Calu3 (cell line): ENCODE results near the gene DICER1. TPM values are rescaled to one million over a fixed set of nuclear protein-coding genes. Genes with fewer than 3 reads are reported as not detected.

Experiments
- BruUV-seq: library from RNA; stranded (reverse); fragments of 400-500 nt; replicated peaks from 2 replicates; lab custom pipeline; 2021; lab: Mats Ljungman, UMichigan
- CTCF ChIA-PET: fragments of 300-600 bp; sonication (Branson Sonifier 250); formaldehyde crosslinking; loops from one replicate; lab custom pipeline; 2022; ENCODE audit warnings: antibody characterized with exemption; lab: Charles Lee
- DNase-seq: peaks from one replicate; pipeline ENCODE4 v3.0.0; 2022
- H3K27ac Mint-ChIP-seq: one replicate; pipeline ENCODE4 v1.8.0; 2022; ENCODE audit warnings: mixed read lengths; ENCODE audit not compliant: unreplicated experiment
- H3K27me3 Mint-ChIP-seq: one replicate; pipeline ENCODE4 v1.8.0; 2022; ENCODE audit warnings: mixed read lengths; ENCODE audit not compliant: unreplicated experiment
- H3K36me3 Mint-ChIP-seq: one replicate; pipeline ENCODE4 v1.8.0; 2022; ENCODE audit warnings: mild to moderate bottlenecking, moderate library complexity, mixed read lengths; ENCODE audit not compliant: insufficient read depth, unreplicated experiment
- H3K4me1 Mint-ChIP-seq: one replicate; pipeline ENCODE4 v1.8.0; 2022; ENCODE audit warnings: mild to moderate bottlenecking, low read depth, mixed read lengths; ENCODE audit not compliant: unreplicated experiment
- H3K4me3 Mint-ChIP-seq: one replicate; pipeline ENCODE4 v1.8.0; 2022; ENCODE audit warnings: mild to moderate bottlenecking, low read depth, moderate library complexity, mixed read lengths; ENCODE audit not compliant: unreplicated experiment
- H3K9me3 Mint-ChIP-seq: one replicate; pipeline ENCODE4 v1.8.0; 2022; ENCODE audit warnings: low read depth, mixed read lengths; ENCODE audit not compliant: unreplicated experiment
- intact Hi-C: fragments of 100-400 bp; cut with micrococcal nuclease; formaldehyde crosslinking; loops from one replicate; pipeline ENCODE4 v1.10.0; 2022; ENCODE audit not compliant: unreplicated experiment
- total RNA-seq: library from RNA; stranded (reverse); gene quantifications from 2 replicates; pipeline ENCODE4 v1.2.3, GENCODE V29; 2022
- TF ChIP-seq, protein P1 (sequence below): fragments of 200-600 bp; IDR thresholded peaks from one replicate; pipeline ENCODE4 v1.8.0; 2022; ENCODE audit warnings: antibody characterized with exemption; ENCODE audit not compliant: unreplicated experiment

Gene DICER1
- total RNA-seq, 1 experiment from 2014 or later: 53.8 TPM

DNA sequence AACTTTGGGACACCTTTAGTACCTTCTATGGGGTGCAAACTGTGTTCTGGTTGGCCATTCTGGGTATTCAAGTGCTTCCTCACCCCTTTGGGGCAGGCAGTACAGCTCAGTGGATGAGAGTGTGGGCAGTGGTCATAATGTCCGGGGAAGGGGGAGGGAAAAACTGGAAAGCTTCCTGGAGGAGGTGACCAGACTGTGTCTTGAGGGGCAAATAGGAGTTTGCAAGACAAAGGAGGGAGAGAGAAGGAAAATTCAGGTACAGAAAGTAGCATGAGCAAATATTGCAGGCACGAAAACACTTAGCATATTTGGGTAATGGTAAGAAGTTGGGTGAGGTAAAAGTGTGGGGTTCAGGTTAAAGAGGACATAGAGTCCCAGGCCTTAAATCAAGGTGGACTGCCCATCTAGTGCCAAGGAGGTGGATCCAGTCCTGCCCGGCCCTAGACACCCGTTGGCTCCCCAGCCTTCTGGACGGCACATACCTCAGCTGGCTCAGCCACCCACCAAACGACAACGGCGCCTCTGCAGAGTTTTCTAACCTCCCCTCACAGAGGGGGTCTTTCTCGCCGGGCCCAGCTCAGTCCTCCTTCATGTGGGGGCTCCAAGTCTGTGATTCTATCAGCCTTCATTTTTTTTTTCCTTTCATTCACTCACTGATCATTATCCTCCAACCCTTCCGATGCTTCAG is 86.4 kb downstream of the DICER1 start:
- no peak overlapping the region for H3K4me3 Mint-ChIP-seq
- H3K9me3 Mint-ChIP-seq: no peaks in the 10 kb centered on the region
- DNase-seq: no peak
- intact Hi-C loops: no loop called here
- CTCF ChIA-PET: no interaction called here
- no peak overlapping the region for H3K27ac Mint-ChIP-seq
- H3K36me3 Mint-ChIP-seq: no peaks in the 10 kb centered on the region
- H3K27me3 Mint-ChIP-seq: peaks cover 64% of the 10 kb centered on the region
- no peaks in the 10 kb centered on the region for H3K4me1 Mint-ChIP-seq
- TF ChIP-seq, protein P1, sequence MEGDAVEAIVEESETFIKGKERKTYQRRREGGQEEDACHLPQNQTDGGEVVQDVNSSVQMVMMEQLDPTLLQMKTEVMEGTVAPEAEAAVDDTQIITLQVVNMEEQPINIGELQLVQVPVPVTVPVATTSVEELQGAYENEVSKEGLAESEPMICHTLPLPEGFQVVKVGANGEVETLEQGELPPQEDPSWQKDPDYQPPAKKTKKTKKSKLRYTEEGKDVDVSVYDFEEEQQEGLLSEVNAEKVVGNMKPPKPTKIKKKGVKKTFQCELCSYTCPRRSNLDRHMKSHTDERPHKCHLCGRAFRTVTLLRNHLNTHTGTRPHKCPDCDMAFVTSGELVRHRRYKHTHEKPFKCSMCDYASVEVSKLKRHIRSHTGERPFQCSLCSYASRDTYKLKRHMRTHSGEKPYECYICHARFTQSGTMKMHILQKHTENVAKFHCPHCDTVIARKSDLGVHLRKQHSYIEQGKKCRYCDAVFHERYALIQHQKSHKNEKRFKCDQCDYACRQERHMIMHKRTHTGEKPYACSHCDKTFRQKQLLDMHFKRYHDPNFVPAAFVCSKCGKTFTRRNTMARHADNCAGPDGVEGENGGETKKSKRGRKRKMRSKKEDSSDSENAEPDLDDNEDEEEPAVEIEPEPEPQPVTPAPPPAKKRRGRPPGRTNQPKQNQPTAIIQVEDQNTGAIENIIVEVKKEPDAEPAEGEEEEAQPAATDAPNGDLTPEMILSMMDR: no peak
- no TSS peak for BruUV-seq

DNA sequence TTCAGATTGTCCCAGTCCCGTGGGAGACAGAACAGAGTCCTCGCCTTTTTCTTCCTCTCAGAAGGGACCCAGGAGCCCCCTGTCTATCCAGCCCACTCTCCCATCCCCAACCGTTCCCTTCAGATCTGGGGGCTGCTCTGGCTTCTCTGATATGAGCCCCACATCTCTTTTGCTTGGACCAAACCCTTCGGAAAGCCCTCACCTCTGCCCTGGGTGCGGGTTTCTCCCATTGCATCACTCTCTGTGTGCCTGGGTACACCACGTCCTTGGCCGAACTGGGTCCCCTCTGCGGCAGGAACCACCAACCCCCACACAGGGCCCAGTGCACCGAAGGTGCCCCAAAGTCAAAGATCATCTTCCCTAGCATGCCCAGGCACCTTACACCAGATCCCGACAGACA is 87.8 kb downstream of the DICER1 start:
- Mint-ChIP-seq H3K27me3 (peaks cover 67% of the 10 kb centered on the region), H3K4me1 (no peaks in the 10 kb centered on the region), H3K36me3 (no peaks in the 10 kb centered on the region), H3K27ac (no peak overlapping the region), H3K9me3 (no peaks in the 10 kb centered on the region), H3K4me3 (no peak overlapping the region)
- TF ChIP-seq, protein P1: no peak
- no peak for DNase-seq
- CTCF ChIA-PET: no interaction called here
- BruUV-seq: no TSS peak
- intact Hi-C loops: no loop called here

DNA sequence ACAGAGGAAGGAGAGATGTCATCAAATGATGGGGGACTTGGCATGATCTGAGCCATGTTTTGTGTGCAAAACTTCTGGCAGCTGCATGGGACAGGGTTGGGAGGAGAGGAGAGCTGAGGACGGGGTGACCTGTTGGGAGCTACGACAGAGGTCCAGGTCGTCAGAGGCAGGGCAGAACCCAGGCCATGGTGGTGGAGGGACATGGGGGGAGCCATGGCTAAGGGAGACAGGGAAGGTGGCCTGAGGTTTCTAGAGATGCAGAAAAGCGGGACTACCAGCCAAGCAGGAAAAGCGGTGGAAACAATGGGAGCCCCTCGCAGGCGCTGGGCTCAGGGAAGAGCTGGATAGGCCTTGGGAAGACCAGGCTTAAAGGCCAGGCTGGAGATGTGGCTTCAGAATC is 88.3 kb downstream of the DICER1 start:
- H3K9me3 Mint-ChIP-seq: no peaks in the 10 kb centered on the region
- H3K27ac Mint-ChIP-seq: no peak overlapping the region
- CTCF ChIA-PET: no interaction called here
- no peaks in the 10 kb centered on the region for H3K4me1 Mint-ChIP-seq
- no peak for DNase-seq
- no TSS peak for BruUV-seq
- H3K27me3 Mint-ChIP-seq: peaks cover 70% of the 10 kb centered on the region
- no peak overlapping the region for H3K4me3 Mint-ChIP-seq
- no peaks in the 10 kb centered on the region for H3K36me3 Mint-ChIP-seq
- TF ChIP-seq, protein P1: no peak
- intact Hi-C loops: no loop called here

DNA sequence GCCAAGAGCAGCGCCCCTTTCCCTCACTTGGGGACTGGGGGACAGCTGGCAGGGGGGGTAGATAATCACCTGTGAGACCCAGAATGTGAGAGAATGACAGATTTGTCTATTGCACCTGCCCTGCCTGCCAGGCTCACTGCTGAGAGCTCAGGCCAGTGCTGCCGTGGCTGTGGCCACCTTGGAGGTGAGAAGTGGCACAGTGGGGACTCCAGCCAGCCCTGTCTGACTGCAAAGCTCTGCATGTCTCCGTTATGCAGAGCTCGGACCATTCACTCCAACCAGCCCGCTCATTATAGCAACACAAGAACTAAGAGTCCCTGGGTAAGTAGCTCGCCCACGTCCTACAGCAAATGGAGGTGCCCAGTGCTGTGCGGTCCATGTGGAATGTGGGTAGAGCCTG is 88.8 kb downstream of the DICER1 start:
- H3K4me3 Mint-ChIP-seq: no peak overlapping the region
- H3K4me1 Mint-ChIP-seq: no peaks in the 10 kb centered on the region
- no peaks in the 10 kb centered on the region for H3K36me3 Mint-ChIP-seq
- CTCF ChIA-PET: no interaction called here
- intact Hi-C loops: no loop called here
- H3K27me3 Mint-ChIP-seq: peaks cover 70% of the 10 kb centered on the region
- H3K9me3 Mint-ChIP-seq: no peaks in the 10 kb centered on the region
- TF ChIP-seq, protein P1: no peak
- DNase-seq: no peak
- H3K27ac Mint-ChIP-seq: no peak overlapping the region
- BruUV-seq: no TSS peak
